ENCODE measurements around the gene DUSP6. TPM values are rescaled to one million over a fixed set of nuclear protein-coding genes. Genes with fewer than 3 reads are reported as not detected.

The DUSP6 gene
- total and polyA plus RNA-seq, 2 of the 8 experiments (the other 6 are each of a cell fraction or from before 2014, with no cell fraction given): 99.3 to 179 TPM

DNA sequence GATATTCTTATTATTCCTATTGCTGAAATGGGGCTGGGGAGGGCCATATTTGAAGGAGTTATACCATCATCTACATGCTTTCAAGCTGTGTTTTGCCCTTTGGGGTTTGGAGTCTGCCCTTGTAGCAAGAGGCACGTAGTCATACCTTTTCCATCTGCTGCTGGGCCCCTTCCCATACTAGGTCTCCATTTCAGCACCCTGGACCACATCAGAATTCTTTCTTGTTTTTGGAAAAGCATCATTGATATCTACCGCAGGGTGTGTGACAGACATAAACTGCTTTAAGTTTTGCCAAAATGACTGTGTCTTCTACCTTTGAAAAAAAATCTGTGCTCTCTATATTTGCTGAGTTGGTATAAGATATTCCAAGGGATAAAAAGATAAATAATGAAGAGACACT is 12.3 kb upstream of the DUSP6 start (continued):
- no peak for TF ChIP-seq CHD2 (IDR thresholded peaks at IDR 0.05; ENCODE audit: low read length)
- no peak for TF ChIP-seq KDM5A (IDR thresholded peaks at IDR 0.05; ENCODE audit: low read length)
